Measurements from ENCODE around the gene MARK3. TPM values are rescaled to one million over a fixed set of nuclear protein-coding genes. Genes with fewer than 3 reads are reported as not detected.

Gene MARK3
- total RNA-seq, 1 experiment from 2014 or later, result 189 TPM

DNA sequence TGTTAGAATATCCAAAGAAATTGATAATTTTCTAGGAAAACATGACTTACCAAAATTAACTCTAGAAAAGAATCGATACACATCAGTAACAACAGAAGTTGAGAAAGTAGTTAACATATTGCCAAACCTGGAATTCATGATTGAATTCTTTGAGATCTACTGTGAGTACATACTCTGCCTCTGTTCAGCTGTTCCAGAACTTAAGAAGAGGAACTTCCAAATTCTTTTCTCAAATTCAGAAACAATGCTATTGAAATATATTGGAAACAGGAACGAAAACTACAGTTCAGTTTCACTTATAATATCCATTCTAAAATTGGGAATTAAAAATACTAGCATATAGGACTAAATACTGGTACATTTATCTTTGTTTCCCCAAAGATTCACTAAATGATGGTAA is 57.9 kb downstream of the MARK3 start:
- Histone ChIP-seq H2AFZ (no peak overlapping the region), H3K4me1 (replicated peaks; ENCODE audit: insufficient read depth) (no peaks in the 10 kb centered on the region), H3K4me3 (no peak overlapping the region), H3K9me2 (ENCODE audit: insufficient read depth) (no peaks in the 10 kb centered on the region), H3K27ac (no peak overlapping the region; the same call in 1 of the 2 replicates), H4K20me1 (ENCODE audit: insufficient read depth) (peaks cover 93% of the 10 kb centered on the region), H3K79me2 (ENCODE audit: low read depth) (peaks cover 99% of the 10 kb centered on the region), H3F3A (ENCODE audit: insufficient read depth, low read depth) (peaks cover 72% of the 10 kb centered on the region), H3K27me3 (ENCODE audit: insufficient read depth, low read depth) (no peaks in the 10 kb centered on the region), H3K9me3 (ENCODE audit: insufficient read depth, low read depth) (no peaks in the 10 kb centered on the region), H3K36me3 (ENCODE audit: low read depth) (peaks cover 34% of the 10 kb centered on the region), H3K4me2 (no peak overlapping the region)
- CTCF ChIA-PET, result no interaction called here
- POLR2A ChIA-PET (ENCODE audit: unreplicated experiment), result interaction anchor here (0.6 kb wide), 1 partner anchor 25 kb away, joined by 5 read pairs; no protein-coding TSS in a partner anchor
- TF ChIP-seq, protein P1, sequence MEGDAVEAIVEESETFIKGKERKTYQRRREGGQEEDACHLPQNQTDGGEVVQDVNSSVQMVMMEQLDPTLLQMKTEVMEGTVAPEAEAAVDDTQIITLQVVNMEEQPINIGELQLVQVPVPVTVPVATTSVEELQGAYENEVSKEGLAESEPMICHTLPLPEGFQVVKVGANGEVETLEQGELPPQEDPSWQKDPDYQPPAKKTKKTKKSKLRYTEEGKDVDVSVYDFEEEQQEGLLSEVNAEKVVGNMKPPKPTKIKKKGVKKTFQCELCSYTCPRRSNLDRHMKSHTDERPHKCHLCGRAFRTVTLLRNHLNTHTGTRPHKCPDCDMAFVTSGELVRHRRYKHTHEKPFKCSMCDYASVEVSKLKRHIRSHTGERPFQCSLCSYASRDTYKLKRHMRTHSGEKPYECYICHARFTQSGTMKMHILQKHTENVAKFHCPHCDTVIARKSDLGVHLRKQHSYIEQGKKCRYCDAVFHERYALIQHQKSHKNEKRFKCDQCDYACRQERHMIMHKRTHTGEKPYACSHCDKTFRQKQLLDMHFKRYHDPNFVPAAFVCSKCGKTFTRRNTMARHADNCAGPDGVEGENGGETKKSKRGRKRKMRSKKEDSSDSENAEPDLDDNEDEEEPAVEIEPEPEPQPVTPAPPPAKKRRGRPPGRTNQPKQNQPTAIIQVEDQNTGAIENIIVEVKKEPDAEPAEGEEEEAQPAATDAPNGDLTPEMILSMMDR (conservative IDR thresholded peaks at IDR 0.05), result no peak
- TF ChIP-seq EZH2 (IDR thresholded peaks at IDR 0.05; ENCODE audit: low read depth), result no peak
- no TSS peak for BruUV-seq (replicated peaks)
- intact Hi-C loops (cut with micrococcal nuclease; ENCODE audit: unreplicated experiment), result no loop called here
- no peak for DNase-seq

DNA sequence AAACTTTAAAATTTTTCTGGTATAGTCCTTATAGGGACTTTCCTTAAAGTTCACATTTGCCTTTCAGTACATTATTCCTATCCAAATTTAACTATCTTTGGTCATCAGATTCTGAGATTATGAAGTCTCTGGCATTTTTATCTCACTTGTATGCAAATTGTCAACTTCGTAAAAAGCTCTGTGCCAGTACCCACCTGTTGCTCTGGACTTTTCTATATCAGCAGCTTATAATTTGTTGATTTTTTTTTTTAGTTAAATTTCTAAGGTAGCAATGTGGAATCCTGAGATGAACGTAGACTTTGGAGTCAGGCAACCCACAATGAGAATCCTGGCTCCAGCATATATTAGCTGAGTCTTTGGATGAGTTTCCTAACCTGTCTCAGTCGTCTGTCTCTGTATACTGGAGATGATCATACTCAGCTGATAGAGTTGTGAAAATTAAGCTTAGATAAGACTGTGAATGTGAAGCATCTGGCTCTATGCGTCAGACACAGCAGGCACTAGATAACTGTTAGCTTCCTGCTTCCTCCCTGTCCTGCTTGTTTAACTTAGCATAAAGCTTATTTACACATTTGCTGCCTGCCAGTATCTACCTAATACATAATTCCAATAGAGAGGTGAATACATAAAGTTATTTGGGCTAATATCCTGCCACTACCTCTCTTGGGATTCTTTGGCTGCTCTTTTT is 59.8 kb downstream of the MARK3 start:
- POLR2A ChIA-PET (ENCODE audit: unreplicated experiment), result interaction anchor here (0.6 kb wide), 1 partner anchor 433 kb away, joined by 7 read pairs; no protein-coding TSS in a partner anchor
- Histone ChIP-seq H4K20me1 (ENCODE audit: insufficient read depth) (peaks cover 91% of the 10 kb centered on the region), H3K4me3 (no peak overlapping the region), H3K4me2 (no peak overlapping the region), H2AFZ (no peak overlapping the region), H3K27me3 (ENCODE audit: insufficient read depth, low read depth) (no peaks in the 10 kb centered on the region), H3K4me1 (replicated peaks; ENCODE audit: insufficient read depth) (no peaks in the 10 kb centered on the region), H3K9me2 (ENCODE audit: insufficient read depth) (no peaks in the 10 kb centered on the region), H3F3A (ENCODE audit: insufficient read depth, low read depth) (peaks cover 77% of the 10 kb centered on the region), H3K79me2 (ENCODE audit: low read depth) (peaks cover 96% of the 10 kb centered on the region), H3K36me3 (ENCODE audit: low read depth) (peaks cover 27% of the 10 kb centered on the region), H3K27ac (0 out of 2 replicates have a peak overlapping the region, but pooled peaks have one; percentile 2), H3K9me3 (ENCODE audit: insufficient read depth, low read depth) (no peaks in the 10 kb centered on the region)
- DNase-seq, result no peak
- intact Hi-C loops (cut with micrococcal nuclease; ENCODE audit: unreplicated experiment), result no loop called here
- TF ChIP-seq, protein P1 (conservative IDR thresholded peaks at IDR 0.05), result no peak
- no peak for TF ChIP-seq EZH2 (IDR thresholded peaks at IDR 0.05; ENCODE audit: low read depth)
- no TSS peak for BruUV-seq (replicated peaks)
- CTCF ChIA-PET, result no interaction called here

DNA sequence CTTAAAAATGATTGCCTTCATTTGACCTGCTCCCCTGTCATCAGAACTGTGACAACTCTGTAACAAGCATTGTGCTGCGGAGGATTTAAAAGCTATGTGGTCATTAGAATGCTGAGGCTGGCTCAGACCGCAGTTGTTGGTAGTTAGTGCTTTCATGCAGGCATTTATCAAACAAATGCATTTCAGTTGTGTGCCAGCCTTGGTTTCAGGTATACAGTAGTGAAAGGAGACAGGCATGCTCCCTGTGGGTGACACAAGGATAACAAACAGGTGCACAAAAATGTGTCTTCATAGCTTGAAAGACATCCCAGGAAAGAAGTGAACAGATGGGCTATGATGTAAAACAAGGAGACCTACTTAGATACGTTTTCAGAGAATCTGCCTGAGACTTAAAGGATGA is 60.6 kb downstream of the MARK3 start:
- no peaks in the 10 kb centered on the region for H3K9me3 ChIP-seq (ENCODE audit: insufficient read depth, low read depth)
- H3F3A ChIP-seq (ENCODE audit: insufficient read depth, low read depth), result peaks cover 74% of the 10 kb centered on the region
- no peak overlapping the region for H3K4me3 ChIP-seq
- no peak overlapping the region for H3K4me2 ChIP-seq
- H2AFZ ChIP-seq, result no peak overlapping the region
- H3K9me2 ChIP-seq (ENCODE audit: insufficient read depth), result no peaks in the 10 kb centered on the region
- no peaks in the 10 kb centered on the region for H3K27me3 ChIP-seq (ENCODE audit: insufficient read depth, low read depth)
- BruUV-seq (replicated peaks), result no TSS peak
- H3K79me2 ChIP-seq (ENCODE audit: low read depth), result peaks cover 94% of the 10 kb centered on the region
- H3K36me3 ChIP-seq (ENCODE audit: low read depth), result peaks cover 25% of the 10 kb centered on the region
- TF ChIP-seq EZH2 (IDR thresholded peaks at IDR 0.05; ENCODE audit: low read depth), result no peak
- TF ChIP-seq, protein P1 (conservative IDR thresholded peaks at IDR 0.05), result no peak
- no peak for DNase-seq
- intact Hi-C loops (cut with micrococcal nuclease; ENCODE audit: unreplicated experiment), result no loop called here
- CTCF ChIA-PET, result no interaction called here
- POLR2A ChIA-PET (ENCODE audit: unreplicated experiment), result no interaction called here
- H3K4me1 ChIP-seq (replicated peaks; ENCODE audit: insufficient read depth), result no peaks in the 10 kb centered on the region
- H3K27ac ChIP-seq, result no peak overlapping the region
- H4K20me1 ChIP-seq (ENCODE audit: insufficient read depth), result peaks cover 83% of the 10 kb centered on the region

Measured in PC-9 (cell line).